ENCODE measurements around the gene BET1. TPM values are rescaled to one million over a fixed set of nuclear protein-coding genes. Genes with fewer than 3 reads are reported as not detected.

BET1 gene
- 33.8 and 44.1 TPM in 2 replicates for total RNA-seq (2014; rRNA removed; shearing (Covaris generic))

- Histone ChIP-seq H3K27ac (peak within 1 kb of the TSS; percentile 64), H3K4me3 (peak within 1 kb of the TSS; percentile 74), H3K9me3 (replicated peaks) (no peaks in the 10 kb centered on the region), H3K36me3 (0 out of 2 replicates have a peak, but pooled peaks cover 4% of the 10 kb centered on the region), H3K27me3 (replicated peaks) (peaks cover 6% of the 10 kb centered on the region; the same call in 1 of the 2 replicates), H3K4me1 (replicated peaks) (peaks cover 3% of the 10 kb centered on the region; the same call in 1 of the 2 replicates)
- DNase-seq (ENCODE audit: low read depth in 1 of 2, low spot score in 2 of 2) = peak; percentile 91 to 93
Observed at GRCh38 chr7:94004024-94004951, at the start of gene BET1. Gene BET1, minus strand, starts transcription at chr7:94004355. Its CDS starts 139 bp downstream, at chr7:94004216.

GRCh38 chr7:94053532-94053931 is 49.4 kb upstream of the BET1 start:
- DNase-seq (ENCODE audit: low read depth in 1 of 2, low spot score in 2 of 2) = no peak
- H3K4me1 ChIP-seq (replicated peaks) = no peaks in the 10 kb centered on the region
- no peaks in the 10 kb centered on the region; the same call in 1 of the 2 replicates for H3K27me3 ChIP-seq (replicated peaks)

GRCh38 chr7:94052398-94053180 is 48.4 kb upstream of the BET1 start:
- Histone ChIP-seq H3K9me3 (replicated peaks) (no peaks in the 10 kb centered on the region), H3K27ac (no peak overlapping the region)
- DNase-seq (ENCODE audit: low read depth in 1 of 2, low spot score in 2 of 2) = no peak

More at GRCh38 chr7:94053532-94053931, 49.4 kb upstream of the BET1 start:
- H3K27ac ChIP-seq = no peak overlapping the region
- no peaks in the 10 kb centered on the region for H3K36me3 ChIP-seq
- no peaks in the 10 kb centered on the region for H3K9me3 ChIP-seq (replicated peaks)
- H3K4me3 ChIP-seq = no peak overlapping the region

GRCh38 chr7:94050046-94050445 is 45.9 kb upstream of the BET1 start:
- no peak overlapping the region for H3K4me3 ChIP-seq
- H3K4me1 ChIP-seq (replicated peaks) = no peaks in the 10 kb centered on the region
- no peak overlapping the region for H3K27ac ChIP-seq
- no peaks in the 10 kb centered on the region for H3K9me3 ChIP-seq (replicated peaks)
- no peak for DNase-seq (ENCODE audit: low read depth in 1 of 2, low spot score in 2 of 2)
- H3K27me3 ChIP-seq (replicated peaks) = no peaks in the 10 kb centered on the region; the same call in 1 of the 2 replicates
- H3K36me3 ChIP-seq = no peaks in the 10 kb centered on the region

More at GRCh38 chr7:94052398-94053180, 48.4 kb upstream of the BET1 start:
- no peak overlapping the region for H3K4me3 ChIP-seq
- no peaks in the 10 kb centered on the region; the same call in 1 of the 2 replicates for H3K27me3 ChIP-seq (replicated peaks)
- H3K36me3 ChIP-seq = no peaks in the 10 kb centered on the region
- no peaks in the 10 kb centered on the region for H3K4me1 ChIP-seq (replicated peaks)

GRCh38 chr7:94049615-94050014 is 45.5 kb upstream of the BET1 start:
- Histone ChIP-seq H3K27ac (no peak overlapping the region), H3K27me3 (replicated peaks) (no peaks in the 10 kb centered on the region; the same call in 1 of the 2 replicates), H3K4me1 (replicated peaks) (no peaks in the 10 kb centered on the region), H3K9me3 (replicated peaks) (no peaks in the 10 kb centered on the region), H3K36me3 (no peaks in the 10 kb centered on the region), H3K4me3 (no peak overlapping the region)
- DNase-seq (ENCODE audit: low read depth in 1 of 2, low spot score in 2 of 2) = no peak

GRCh38 chr7:94048755-94049154 is 44.6 kb upstream of the BET1 start:
- Histone ChIP-seq H3K9me3 (replicated peaks) (no peaks in the 10 kb centered on the region), H3K4me1 (replicated peaks) (no peaks in the 10 kb centered on the region), H3K4me3 (no peak overlapping the region), H3K27ac (no peak overlapping the region), H3K27me3 (replicated peaks) (no peaks in the 10 kb centered on the region; the same call in 1 of the 2 replicates), H3K36me3 (no peaks in the 10 kb centered on the region)
- no peak for DNase-seq (ENCODE audit: low read depth in 1 of 2, low spot score in 2 of 2)

- Histone ChIP-seq H3K9me3 (replicated peaks) (no peaks in the 10 kb centered on the region), H3K36me3 (no peaks in the 10 kb centered on the region), H3K4me3 (no peak overlapping the region), H3K27ac (no peak overlapping the region), H3K4me1 (replicated peaks) (no peaks in the 10 kb centered on the region), H3K27me3 (replicated peaks) (no peaks in the 10 kb centered on the region; the same call in 1 of the 2 replicates)
- no peak for DNase-seq (ENCODE audit: low read depth in 1 of 2, low spot score in 2 of 2)
Observed at GRCh38 chr7:94047956-94048355, 43.8 kb upstream of the BET1 start.

- no peak overlapping the region for H3K27ac ChIP-seq
- no peaks in the 10 kb centered on the region for H3K27me3 ChIP-seq (replicated peaks)
- H3K4me3 ChIP-seq = no peak overlapping the region
- no peaks in the 10 kb centered on the region for H3K36me3 ChIP-seq
- no peak for DNase-seq (ENCODE audit: low read depth in 1 of 2, low spot score in 2 of 2)
- H3K9me3 ChIP-seq (replicated peaks) = no peaks in the 10 kb centered on the region
- H3K4me1 ChIP-seq (replicated peaks) = no peaks in the 10 kb centered on the region
Observed at GRCh38 chr7:94045581-94045980, 41.4 kb upstream of the BET1 start.

- no peaks in the 10 kb centered on the region for H3K27me3 ChIP-seq (replicated peaks)
- H3K4me1 ChIP-seq (replicated peaks) = no peaks in the 10 kb centered on the region
- no peak overlapping the region for H3K4me3 ChIP-seq
- H3K27ac ChIP-seq = no peak overlapping the region
- H3K9me3 ChIP-seq (replicated peaks) = no peaks in the 10 kb centered on the region
- H3K36me3 ChIP-seq = no peaks in the 10 kb centered on the region
- no peak for DNase-seq (ENCODE audit: low read depth in 1 of 2, low spot score in 2 of 2)
Observed at GRCh38 chr7:94044806-94045205, 40.7 kb upstream of the BET1 start.

- no peaks in the 10 kb centered on the region for H3K4me1 ChIP-seq (replicated peaks)
- DNase-seq (ENCODE audit: low read depth in 1 of 2, low spot score in 2 of 2) = no peak
- H3K36me3 ChIP-seq = no peaks in the 10 kb centered on the region
- no peak overlapping the region for H3K27ac ChIP-seq
- no peaks in the 10 kb centered on the region for H3K9me3 ChIP-seq (replicated peaks)
- no peak overlapping the region for H3K4me3 ChIP-seq
- H3K27me3 ChIP-seq (replicated peaks) = no peaks in the 10 kb centered on the region
Observed at GRCh38 chr7:94043299-94043698, 39.1 kb upstream of the BET1 start.

GRCh38 chr7:94042381-94042780 is 38.2 kb upstream of the BET1 start:
- Histone ChIP-seq H3K4me3 (no peak overlapping the region), H3K4me1 (replicated peaks) (no peaks in the 10 kb centered on the region)
- DNase-seq (ENCODE audit: low read depth in 1 of 2, low spot score in 2 of 2) = no peak

GRCh38 chr7:94041529-94041928 is 37.4 kb upstream of the BET1 start:
- Histone ChIP-seq H3K4me3 (no peak overlapping the region), H3K4me1 (replicated peaks) (no peaks in the 10 kb centered on the region), H3K9me3 (replicated peaks) (no peaks in the 10 kb centered on the region), H3K27me3 (replicated peaks) (no peaks in the 10 kb centered on the region; the same call in 1 of the 2 replicates), H3K36me3 (no peaks in the 10 kb centered on the region), H3K27ac (no peak overlapping the region)
- DNase-seq (ENCODE audit: low read depth in 1 of 2, low spot score in 2 of 2) = no peak

More at GRCh38 chr7:94042381-94042780, 38.2 kb upstream of the BET1 start:
- H3K27me3 ChIP-seq (replicated peaks) = no peaks in the 10 kb centered on the region; the same call in 1 of the 2 replicates
- H3K9me3 ChIP-seq (replicated peaks) = no peaks in the 10 kb centered on the region
- H3K36me3 ChIP-seq = no peaks in the 10 kb centered on the region
- H3K27ac ChIP-seq = no peak overlapping the region

GRCh38 chr7:94040254-94040653 is 36.1 kb upstream of the BET1 start:
- H3K27ac ChIP-seq = no peak overlapping the region
- H3K9me3 ChIP-seq (replicated peaks) = no peaks in the 10 kb centered on the region
- no peak for DNase-seq (ENCODE audit: low read depth in 1 of 2, low spot score in 2 of 2)
- no peaks in the 10 kb centered on the region for H3K4me1 ChIP-seq (replicated peaks)
- H3K27me3 ChIP-seq (replicated peaks) = no peaks in the 10 kb centered on the region; the same call in 1 of the 2 replicates
- no peak overlapping the region for H3K4me3 ChIP-seq
- H3K36me3 ChIP-seq = no peaks in the 10 kb centered on the region

All from SJSA1 (cell line).